GM15510 (cell line): ENCODE data around the gene ZNF157.

ENCODE experiments used
- POLR2A ChIP-seq: IDR thresholded peaks from 3 replicates; pipeline ENCODE4 v1.6.1; 2011; ENCODE audit warnings: borderline replicate concordance; ENCODE audit not compliant: insufficient read length; ENCODE audit errors: extremely low read depth

ZNF157 gene

GRCh38 chrX:47370278-47370677 lies at the start of gene ZNF157:
Gene ZNF157, plus strand, starts transcription at chrX:47370578. Its CDS starts 91 bp downstream, at chrX:47370669.
- no peak for TF ChIP-seq POLR2A

- TF ChIP-seq POLR2A: no peak
Measured at GRCh38 chrX:47321386-47321785, 49.0 kb upstream of the ZNF157 start.

GRCh38 chrX:47321823-47322371 lies 48.5 kb upstream of the ZNF157 start:
- TF ChIP-seq POLR2A: no peak

- no peak for TF ChIP-seq POLR2A
Measured at GRCh38 chrX:47327902-47328301, 42.5 kb upstream of the ZNF157 start.

GRCh38 chrX:47351706-47352105 lies 18.7 kb upstream of the ZNF157 start:
- no peak for TF ChIP-seq POLR2A

- TF ChIP-seq POLR2A: no peak
Measured at GRCh38 chrX:47358387-47359065, 11.9 kb upstream of the ZNF157 start.

- no peak for TF ChIP-seq POLR2A
Measured at GRCh38 chrX:47360423-47361179, 9.8 kb upstream of the ZNF157 start.

- TF ChIP-seq POLR2A: no peak
Measured at GRCh38 chrX:47361538-47362511, 8.6 kb upstream of the ZNF157 start.

GRCh38 chrX:47366041-47366722 lies 4.2 kb upstream of the ZNF157 start:
- TF ChIP-seq POLR2A: no peak

- no peak for TF ChIP-seq POLR2A
Measured at GRCh38 chrX:47373198-47373597, 2.8 kb downstream of the ZNF157 start.

- no peak for TF ChIP-seq POLR2A
Measured at GRCh38 chrX:47380268-47380667, 9.9 kb downstream of the ZNF157 start.

- TF ChIP-seq POLR2A: no peak
Measured at GRCh38 chrX:47384502-47384901, 14.1 kb downstream of the ZNF157 start.

GRCh38 chrX:47390780-47391179 lies 20.4 kb downstream of the ZNF157 start:
- no peak for TF ChIP-seq POLR2A

- TF ChIP-seq POLR2A: no peak
Measured at GRCh38 chrX:47413179-47413594, 42.8 kb downstream of the ZNF157 start.
